HFFc6 (cell line): ENCODE measurements around the gene HSF4. TPM values are rescaled to one million over a fixed set of nuclear protein-coding genes. Genes with fewer than 3 reads are reported as not detected.

Experiments used
- DNase-seq: peaks from one replicate; pipeline ENCODE4 v3.0.0-alpha.2; 2018
- H3K27ac Mint-ChIP-seq: 2 replicates; pipeline ENCODE4 v1.8.0; 2020; ENCODE audit warnings: mild to moderate bottlenecking, mixed read lengths
- H3K27me3 Mint-ChIP-seq: 2 replicates; pipeline ENCODE4 v1.8.0; 2021; ENCODE audit warnings: mild to moderate bottlenecking, moderate library complexity, mixed read lengths; ENCODE audit not compliant: insufficient read depth
- H3K36me3 Mint-ChIP-seq: 2 replicates; pipeline ENCODE4 v1.8.0; 2021; ENCODE audit warnings: low read depth, mixed read lengths
- H3K4me1 Mint-ChIP-seq: 2 replicates; pipeline ENCODE4 v1.8.0; 2020; ENCODE audit warnings: low read depth, mixed read lengths
- H3K4me3 Mint-ChIP-seq: 2 replicates; pipeline ENCODE4 v1.8.0; 2020; ENCODE audit warnings: mild to moderate bottlenecking, moderate library complexity, mixed read lengths
- H3K9me3 Mint-ChIP-seq: 2 replicates; pipeline ENCODE4 v1.8.0; 2020; ENCODE audit warnings: mild to moderate bottlenecking, mixed read lengths
- total RNA-seq, 6 experiments: library from RNA; stranded (reverse); fragmentation: NEBNext Ultra II Directional; extraction: Animal tissue kit (Norgen Biotek cat#: 25700); gene quantifications; 2 replicates in 1 of 6; 3 replicates in 5 of 6; pipeline ENCODE4 v1.2.3, GENCODE V29; 2021
- TF ChIP-seq, protein P1 (sequence below): fragments of 200-600 bp; sonication (generic); IDR thresholded peaks from 2 replicates; pipeline ENCODE4 v1.5.0; 2021; ENCODE audit warnings: antibody characterized with exemption, mild to moderate bottlenecking

Gene HSF4
- total RNA-seq, 6 experiments from 2014 or later = 3.3 to 5.5 (median 4.6) TPM

DNA sequence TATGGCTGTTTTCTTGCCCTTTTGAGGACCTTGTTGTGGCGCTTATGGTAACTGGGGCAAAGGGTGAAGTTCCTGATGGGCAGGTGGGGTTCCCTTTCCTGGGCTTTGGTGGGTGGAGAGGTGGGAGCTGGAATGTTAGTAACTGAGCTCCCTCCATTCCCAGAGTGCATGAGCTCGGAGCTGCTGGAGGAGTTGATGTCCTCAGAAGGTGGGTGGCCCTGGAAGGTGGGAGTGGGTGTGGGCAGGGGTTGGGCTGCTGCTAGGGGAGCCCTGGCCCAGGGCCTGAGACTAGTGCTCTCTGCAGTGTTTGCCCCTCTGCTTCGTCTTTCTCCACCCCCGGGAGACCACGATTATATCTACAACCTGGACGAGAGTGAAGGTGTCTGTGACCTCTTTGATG lies 33.2 kb downstream of the HSF4 start:
- H3K4me1 Mint-ChIP-seq = peaks cover 28% of the 10 kb centered on the region
- H3K27ac Mint-ChIP-seq = no peak overlapping the region
- no peaks in the 10 kb centered on the region for H3K9me3 Mint-ChIP-seq
- H3K27me3 Mint-ChIP-seq = peaks cover 9% of the 10 kb centered on the region
- TF ChIP-seq, protein P1, sequence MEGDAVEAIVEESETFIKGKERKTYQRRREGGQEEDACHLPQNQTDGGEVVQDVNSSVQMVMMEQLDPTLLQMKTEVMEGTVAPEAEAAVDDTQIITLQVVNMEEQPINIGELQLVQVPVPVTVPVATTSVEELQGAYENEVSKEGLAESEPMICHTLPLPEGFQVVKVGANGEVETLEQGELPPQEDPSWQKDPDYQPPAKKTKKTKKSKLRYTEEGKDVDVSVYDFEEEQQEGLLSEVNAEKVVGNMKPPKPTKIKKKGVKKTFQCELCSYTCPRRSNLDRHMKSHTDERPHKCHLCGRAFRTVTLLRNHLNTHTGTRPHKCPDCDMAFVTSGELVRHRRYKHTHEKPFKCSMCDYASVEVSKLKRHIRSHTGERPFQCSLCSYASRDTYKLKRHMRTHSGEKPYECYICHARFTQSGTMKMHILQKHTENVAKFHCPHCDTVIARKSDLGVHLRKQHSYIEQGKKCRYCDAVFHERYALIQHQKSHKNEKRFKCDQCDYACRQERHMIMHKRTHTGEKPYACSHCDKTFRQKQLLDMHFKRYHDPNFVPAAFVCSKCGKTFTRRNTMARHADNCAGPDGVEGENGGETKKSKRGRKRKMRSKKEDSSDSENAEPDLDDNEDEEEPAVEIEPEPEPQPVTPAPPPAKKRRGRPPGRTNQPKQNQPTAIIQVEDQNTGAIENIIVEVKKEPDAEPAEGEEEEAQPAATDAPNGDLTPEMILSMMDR = no peak
- H3K36me3 Mint-ChIP-seq = peaks cover 40% of the 10 kb centered on the region
- DNase-seq = no peak
- H3K4me3 Mint-ChIP-seq = no peak overlapping the region

DNA sequence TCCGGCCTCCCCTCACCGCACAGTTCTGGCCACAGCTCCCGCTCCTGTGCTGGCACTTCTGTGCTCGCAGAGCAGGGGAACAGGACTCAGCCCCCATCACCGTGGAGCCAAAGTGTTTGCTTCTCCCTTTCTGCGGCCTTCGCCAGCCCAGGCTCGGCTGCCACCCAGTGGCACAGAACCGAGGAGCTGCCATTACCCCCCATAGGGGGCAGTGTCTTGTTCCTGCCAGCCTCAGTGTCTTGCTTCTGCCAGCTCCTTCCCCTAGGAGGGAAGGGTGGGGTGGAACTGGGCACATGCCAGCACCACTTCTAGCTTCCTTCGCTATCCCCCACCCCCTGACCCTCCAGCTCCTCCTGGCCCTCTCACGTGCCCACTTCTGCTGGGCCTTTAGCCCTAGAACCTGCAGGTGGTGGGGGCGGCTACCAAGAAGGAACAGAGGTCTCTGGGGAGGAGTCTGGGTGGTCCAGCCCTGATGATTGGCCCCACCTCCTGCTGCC lies 33.7 kb downstream of the HSF4 start:
- Mint-ChIP-seq H3K27ac (0 out of 2 replicates have a peak overlapping the region, but pooled peaks have one; percentile 16), H3K4me1 (peaks cover 22% of the 10 kb centered on the region), H3K9me3 (no peaks in the 10 kb centered on the region), H3K36me3 (peaks cover 36% of the 10 kb centered on the region; the same call in 1 of the 2 replicates), H3K27me3 (peaks cover 9% of the 10 kb centered on the region), H3K4me3 (no peak overlapping the region)
- DNase-seq = no peak
- TF ChIP-seq, protein P1 = peak; percentile 75

DNA sequence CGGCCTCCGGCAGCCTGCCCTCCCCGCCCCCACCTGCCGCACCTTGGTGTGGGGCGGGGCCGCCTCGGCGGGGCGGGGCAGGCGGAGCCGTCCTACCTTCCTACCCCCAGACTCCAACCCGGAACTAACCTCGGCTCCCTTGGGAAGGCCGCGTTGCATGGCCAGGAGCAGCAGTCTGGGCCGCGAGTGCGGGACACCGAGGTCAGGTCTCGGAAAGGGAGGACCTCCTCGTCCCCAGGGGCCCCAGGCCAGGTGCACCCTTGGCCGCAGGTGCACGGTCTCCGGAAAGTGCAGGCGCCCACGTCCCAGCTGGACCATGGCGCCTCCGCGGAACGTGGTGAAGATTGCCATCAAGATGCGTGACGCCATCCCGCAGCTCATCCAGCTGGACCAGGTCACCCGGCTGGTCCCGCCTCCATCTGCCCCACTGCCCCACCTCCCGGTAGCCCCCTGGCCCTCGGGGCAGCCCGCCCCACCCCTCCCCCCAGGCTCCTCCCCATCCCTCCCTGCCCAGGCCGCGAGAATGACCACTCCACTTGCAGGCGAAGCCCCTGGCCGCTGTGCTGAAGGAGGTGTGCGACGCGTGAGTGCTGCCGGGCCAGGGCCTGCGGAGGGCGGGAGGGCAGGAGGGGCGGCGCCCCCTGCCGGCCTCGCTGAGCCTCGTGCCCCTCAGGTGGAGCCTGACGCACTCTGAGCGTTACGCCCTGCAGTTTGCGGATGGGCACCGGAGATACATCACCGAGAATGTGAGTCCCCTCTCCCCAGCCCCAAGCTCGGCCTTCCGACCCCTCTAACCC lies 34.7 kb downstream of the HSF4 start, which contains the start of gene ELMO3:
Gene ELMO3 (plus strand): TSS at position 121 of the 797 bp plus-strand sequence. CDS start 196 bp downstream, at position 317.
- H3K9me3 Mint-ChIP-seq = no peaks in the 10 kb centered on the region
- TF ChIP-seq, protein P1 = peak; percentile 50
- H3K27me3 Mint-ChIP-seq = peaks cover 9% of the 10 kb centered on the region
- H3K4me1 Mint-ChIP-seq = peaks cover 13% of the 10 kb centered on the region
- 0 out of 2 replicates have a peak within 1 kb of the TSS, but pooled peaks have one; percentile 16 for H3K27ac Mint-ChIP-seq
- peaks cover 27% of the 10 kb centered on the region; the same call in 1 of the 2 replicates for H3K36me3 Mint-ChIP-seq
- H3K4me3 Mint-ChIP-seq = no peak within 1 kb of the TSS
- no peak for DNase-seq

- TF ChIP-seq, protein P1 = peak; percentile 24
- H3K9me3 Mint-ChIP-seq = no peaks in the 10 kb centered on the region
- peaks cover 9% of the 10 kb centered on the region for H3K27me3 Mint-ChIP-seq
- no peak overlapping the region for H3K27ac Mint-ChIP-seq
- H3K36me3 Mint-ChIP-seq = peaks cover 27% of the 10 kb centered on the region; the same call in 1 of the 2 replicates
- no peak overlapping the region for H3K4me3 Mint-ChIP-seq
- peaks cover 13% of the 10 kb centered on the region for H3K4me1 Mint-ChIP-seq
- no peak for DNase-seq
Observed at GRCh38 chr16:67199808-67200198, 35.3 kb downstream of the HSF4 start.

GRCh38 chr16:67200491-67200890 lies 35.9 kb downstream of the HSF4 start:
- no peak for DNase-seq
- H3K4me3 Mint-ChIP-seq = no peak overlapping the region
- no peak overlapping the region for H3K27ac Mint-ChIP-seq
- peaks cover 10% of the 10 kb centered on the region for H3K27me3 Mint-ChIP-seq
- no peaks in the 10 kb centered on the region for H3K9me3 Mint-ChIP-seq
- TF ChIP-seq, protein P1 = no peak
- H3K4me1 Mint-ChIP-seq = peaks cover 13% of the 10 kb centered on the region
- peaks cover 24% of the 10 kb centered on the region; the same call in 1 of the 2 replicates for H3K36me3 Mint-ChIP-seq
